Heart left ventricle (tissue), 16 donors: ENCODE results near the gene CACNG7. TPM values are rescaled to one million over a fixed set of nuclear protein-coding genes. Genes with fewer than 3 reads are reported as not detected.

Experiments
- ATAC-seq, 4 donors: fragments of 200-7000 bp; cut with Tn5 transposase; one replicate each; pipeline ENCODE4 v1.9.1; 2020 to 2022; ENCODE audit warnings: moderate library complexity in 4 of 4, mild to moderate bottlenecking in 3 of 4, moderate number of reproducible peaks in 1 of 4
- DNase-seq, 5 donors: peaks; one replicate each; pipeline ENCODE4 v3.0.0-alpha.2; 2020
- H3K27ac ChIP-seq, 12 donors: fragments of 200-600 bp; sonication (generic) in 4 of 12; one replicate each; pipeline versions ENCODE4 v1.5.0 to v1.8.0; 2016 to 2022; ENCODE audit warnings: mild to moderate bottlenecking in 2 of 12
- H3K27me3 ChIP-seq, 9 donors: fragments of 200-600 bp; sonication (generic) in 2 of 9; one replicate each; pipeline versions ENCODE4 v1.5.1 to v1.8.0; 2016 to 2022; ENCODE audit warnings: mild to moderate bottlenecking in 3 of 9
- H3K36me3 ChIP-seq, 9 donors: fragments of 200-600 bp; sonication (generic) in 2 of 9; one replicate each; pipeline versions ENCODE4 v1.5.0 to v1.8.0; 2018 to 2022; ENCODE audit warnings: mild to moderate bottlenecking in 2 of 9
- H3K4me1 ChIP-seq, 12 donors: fragments of 200-600 bp; sonication (generic) in 4 of 12; one replicate each; pipeline versions ENCODE4 v1.5.0 to v1.8.0; 2016 to 2022; ENCODE audit warnings: mild to moderate bottlenecking in 3 of 12
- H3K4me3 ChIP-seq, 12 donors: fragments of 200-600 bp; sonication (generic) in 4 of 12; one replicate each; pipeline versions ENCODE4 v1.5.0 to v1.8.0; 2017 to 2022; ENCODE audit warnings: mild to moderate bottlenecking in 9 of 12, moderate library complexity in 4 of 12
- H3K9me3 ChIP-seq, 12 donors: fragments of 200-600 bp; sonication (generic) in 4 of 12; one replicate each; pipeline versions ENCODE4 v1.5.0 to v1.8.0; 2016 to 2022; ENCODE audit warnings: mild to moderate bottlenecking in 1 of 12
- CTCF ChIP-seq, 12 donors: fragments of 200-600 bp; sonication (generic) in 4 of 12; IDR thresholded peaks; one replicate each; pipeline versions ENCODE4 v1.5.0 to v1.8.0; 2018 to 2022; ENCODE audit warnings: antibody characterized with exemption in 12 of 12, mild to moderate bottlenecking in 5 of 12
- POLR2A ChIP-seq, 2 donors: fragments of 450-650 bp; IDR thresholded peaks; one replicate each; pipeline ENCODE4 v1.6.1; 2017; ENCODE audit warnings: antibody characterized with exemption in 2 of 2, mild to moderate bottlenecking in 2 of 2, moderate library complexity in 2 of 2
- WGBS, 4 donors: extraction: QIAGEN DNeasy Blood & Tissue Kit in 2 of 4; methylation state at CpG; one replicate each; pipeline versions ENCODE4 v1.1.5 to v1.1.7; 2013 to 2018; 5-methylcytosine and 5-hydroxymethylcytosine counted together
- intact Hi-C, 10 donors: fragments of 100-400 bp; cut with DNase I; formaldehyde crosslinking; loops; one replicate each; pipeline versions ENCODE4 v1.11.1 to v1.14.2; 2022
- polyA plus RNA-seq, 2 donors: library from polyadenylated mRNA; stranded (reverse); fragments of 200-250 nt; gene quantifications; one replicate each; pipeline ENCODE4 v1.2.3, GENCODE V29; 2013
- total RNA-seq, 9 donors: library from RNA; depleted of rRNA in 2 of 9; stranded (reverse); fragments of >200 nt in 2 of 9; fragmentation: NEBNext Ultra II Directional in 3 of 9; extraction: Animal tissue kit (Norgen Biotek cat#: 25700) in 3 of 9; gene quantifications; one replicate each; pipeline versions ENCODE4 v1.1.0 to v1.2.4, GENCODE V29; 2016 to 2023
- donor health status: ischemic (EF 13 %, LVEDD 7.1; RV severe dilation, severe dysfunction).
- donor health status: healthy with polysubstance abuse.
- donor health status: DM: no; HTN: yes; CAD: no.
- donor health status: DM: no; HTN: no; CAD: no.
- donor health status: ischemic (EF 25% LVEDD 6.9; RV normal size, moderate dysfunction).
- donor health status: ischemic (EF 25% LVEDD 5.7; RV mildly dilated, moderate dysfunction).
- donor health status: healthy.
- donor health status: DM: yes; HTN: yes; CAD: no.
- donor health status: ischemic (EF 35%, LVEDD 5.7; RV mildly dilated, moderate dysfunction).
- donor health status: nonischemic (EF 11% LVEDD 7.7; RV severe dilation, severe dysfunction).
- donor health status: DM: yes; HTN: yes; CAD: no.
- donor health status: PGD.
- donor health status: ischemic (EF 29% LVEDD 5.4; RV normal size, mild dysfunction).
- donor health status: nonischemic (EF 23%, LVEDD 6.1; RV moderate dilation, normal function).

The CACNG7 gene
- total and polyA plus RNA-seq, 11 donors: not detected

GRCh38 chr19:53905787-53906186 lies 3.3 kb upstream of the CACNG7 start:
- Histone ChIP-seq H3K27me3 (peaks cover 28 to 73% (median 49%) of the 10 kb centered on the region in 9 donors), H3K9me3 (no peaks in the 10 kb centered on the region), H3K27ac (no peak overlapping the region), H3K4me3 (no peak overlapping the region), H3K4me1 (peaks cover 0 to 24% (median 5%) of the 10 kb centered on the region in 12 donors), H3K36me3 (no peaks in the 10 kb centered on the region)
- DNase-seq (no peak), ATAC-seq (no peak)
- WGBS, 4 donors: 58 to 71% (median 63%) methylated on average over 1 of the region's 1 CpG
- TF ChIP-seq CTCF (IDR thresholded peaks at IDR 0.05) (no peak), POLR2A (IDR thresholded peaks at IDR 0.05) (no peak)
- intact Hi-C loops: loop anchor here (2.0 to 5.0 kb wide), 2 partner anchors 117 kb away; no protein-coding TSS in a partner anchor

DNA sequence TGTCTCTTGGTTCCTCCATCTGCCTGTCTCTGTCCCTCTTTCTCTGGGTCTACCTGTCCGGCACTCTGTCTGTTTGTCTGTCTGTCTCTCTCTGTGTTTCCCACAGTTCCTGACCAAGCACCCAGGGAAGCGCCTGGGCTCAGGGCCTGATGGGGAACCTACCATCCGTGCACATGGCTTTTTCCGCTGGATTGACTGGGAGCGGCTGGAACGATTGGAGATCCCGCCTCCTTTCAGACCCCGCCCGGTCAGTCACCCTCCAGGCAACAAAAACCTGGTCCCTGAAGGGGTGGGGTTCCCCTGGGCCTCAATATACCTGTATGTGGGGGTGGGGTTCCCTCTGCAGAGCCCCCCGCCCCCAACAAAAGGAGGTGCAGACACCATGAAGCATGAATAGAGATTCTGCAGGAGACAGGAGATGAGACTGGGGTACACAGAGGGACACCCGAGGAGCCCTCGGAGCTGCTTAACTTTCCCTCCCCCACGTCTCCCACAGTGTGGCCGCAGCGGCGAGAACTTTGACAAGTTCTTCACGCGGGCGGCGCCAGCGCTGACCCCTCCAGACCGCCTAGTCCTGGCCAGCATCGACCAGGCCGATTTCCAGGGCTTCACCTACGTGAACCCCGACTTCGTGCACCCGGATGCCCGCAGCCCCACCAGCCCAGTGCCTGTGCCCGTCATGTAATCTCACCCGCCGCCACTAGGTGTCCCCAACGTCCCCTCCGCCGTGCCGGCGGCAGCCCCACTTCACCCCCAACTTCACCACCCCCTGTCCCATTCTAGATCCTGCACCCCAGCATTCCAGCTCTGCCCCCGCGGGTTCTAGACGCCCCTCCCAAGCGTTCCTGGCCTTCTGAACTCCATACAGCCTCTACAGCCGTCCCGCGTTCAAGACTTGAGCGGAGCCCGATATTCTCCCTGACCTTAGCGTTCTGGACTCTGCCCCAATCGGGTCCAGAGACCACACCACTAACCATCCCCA lies 2.6 kb upstream of the CACNG7 start:
- TF ChIP-seq CTCF (IDR thresholded peaks at IDR 0.05): peak; percentile 55 to 85 (median 74)
- no peak for TF ChIP-seq POLR2A (IDR thresholded peaks at IDR 0.05)
- Histone ChIP-seq H3K36me3 (no peaks in the 10 kb centered on the region), H3K9me3 (no peaks in the 10 kb centered on the region), H3K27me3 (peaks cover 28 to 78% (median 56%) of the 10 kb centered on the region in 9 donors), H3K27ac (no peak overlapping the region), H3K4me3 (no peak overlapping the region), H3K4me1 (peaks cover 0 to 24% (median 5%) of the 10 kb centered on the region in 12 donors)
- 10 to 17% (median 12%) methylated on average over 25 to 48 of the region's 48 CpGs for WGBS, 4 donors
- peak; percentile 15 to 62 (median 54) for ATAC-seq
- DNase-seq: peak in 4 of 5 donors; percentile 37 to 77 (median 52)
- intact Hi-C loops: loop anchor here (2.0 to 5.0 kb wide), 2 partner anchors 116 kb away; no protein-coding TSS in a partner anchor

- TF ChIP-seq POLR2A (IDR thresholded peaks at IDR 0.05): no peak
- TF ChIP-seq CTCF (IDR thresholded peaks at IDR 0.05): no peak
- no peaks in the 10 kb centered on the region for H3K36me3 ChIP-seq
- no peak for DNase-seq
- H3K27me3 ChIP-seq: peaks cover 31 to 85% (median 63%) of the 10 kb centered on the region in 9 donors
- intact Hi-C loops: loop anchor here (2.0 to 5.0 kb wide), 2 partner anchors 115 to 116 kb away; no protein-coding TSS in a partner anchor
- WGBS, 4 donors: 25 to 33% (median 28%) methylated on average over 14 of the region's 14 CpGs
- ATAC-seq: no peak
- H3K4me3 ChIP-seq: no peak overlapping the region
- no peaks in the 10 kb centered on the region for H3K9me3 ChIP-seq
- H3K4me1 ChIP-seq: peaks cover 0 to 24% (median 5%) of the 10 kb centered on the region in 12 donors
- H3K27ac ChIP-seq: no peak overlapping the region
Observed at GRCh38 chr19:53907193-53907581, 1.9 kb upstream of the CACNG7 start.

GRCh38 chr19:53907690-53908089 lies 1.4 kb upstream of the CACNG7 start:
- Histone ChIP-seq H3K4me1 (peaks cover 0 to 24% (median 5%) of the 10 kb centered on the region in 12 donors), H3K27ac (no peak overlapping the region), H3K4me3 (peak overlapping the region in 1 of 12 donors; percentile 12), H3K36me3 (no peaks in the 10 kb centered on the region), H3K27me3 (peaks cover 32 to 86% (median 67%) of the 10 kb centered on the region in 9 donors), H3K9me3 (no peaks in the 10 kb centered on the region)
- TF ChIP-seq POLR2A (IDR thresholded peaks at IDR 0.05) (no peak), CTCF (IDR thresholded peaks at IDR 0.05) (no peak)
- WGBS, 4 donors: 13 to 15% (median 14%) methylated on average over 17 of the region's 17 CpGs
- ATAC-seq: no peak
- intact Hi-C loops: loop anchor here (2.0 to 5.0 kb wide), 2 partner anchors 115 kb away; no protein-coding TSS in a partner anchor
- no peak for DNase-seq
